IPS DF 6.9 (cell line): ENCODE results near the gene WFIKKN1.

Experiments used
- DNase-seq: peaks from one replicate; pipeline ENCODE4 v3.0.0-alpha.2; 2013; ENCODE audit warnings: low read depth, low spot score
- H3K27ac ChIP-seq: one replicate; pipeline ENCODE4 v1.5.1; 2013; ENCODE audit warnings: low read length, control low read depth
- H3K27me3 ChIP-seq: 2 replicates; pipeline ENCODE4 v1.6.1; 2013; ENCODE audit warnings: mild to moderate bottlenecking, low read length; ENCODE audit not compliant: control insufficient read depth, insufficient read depth
- H3K36me3 ChIP-seq: 2 replicates; pipeline ENCODE4 v1.6.1; 2013; ENCODE audit warnings: low read length; ENCODE audit not compliant: control insufficient read depth, insufficient read depth
- H3K4me1 ChIP-seq: 2 replicates; pipeline ENCODE4 v1.6.1; 2013; ENCODE audit warnings: low read length; ENCODE audit not compliant: control insufficient read depth, insufficient read depth
- H3K4me3 ChIP-seq: 2 replicates; pipeline ENCODE4 v1.5.1; 2013; ENCODE audit warnings: mild to moderate bottlenecking, low read length
- H3K9me3 ChIP-seq: 2 replicates; pipeline ENCODE4 v1.6.1; 2013; ENCODE audit warnings: low read length, inconsistent platforms; ENCODE audit not compliant: control insufficient read depth, insufficient read depth
- WGBS: extraction: QIAGEN DNeasy Blood & Tissue Kit; methylation state at CpG from one replicate; pipeline ENCODE4 v1.1.7; 2013; ENCODE audit warnings: mixed read lengths, missing lambda C conversion rate; ENCODE audit not compliant: insufficient read length, insufficient coverage; 5-methylcytosine and 5-hydroxymethylcytosine counted together

Gene WFIKKN1

DNA sequence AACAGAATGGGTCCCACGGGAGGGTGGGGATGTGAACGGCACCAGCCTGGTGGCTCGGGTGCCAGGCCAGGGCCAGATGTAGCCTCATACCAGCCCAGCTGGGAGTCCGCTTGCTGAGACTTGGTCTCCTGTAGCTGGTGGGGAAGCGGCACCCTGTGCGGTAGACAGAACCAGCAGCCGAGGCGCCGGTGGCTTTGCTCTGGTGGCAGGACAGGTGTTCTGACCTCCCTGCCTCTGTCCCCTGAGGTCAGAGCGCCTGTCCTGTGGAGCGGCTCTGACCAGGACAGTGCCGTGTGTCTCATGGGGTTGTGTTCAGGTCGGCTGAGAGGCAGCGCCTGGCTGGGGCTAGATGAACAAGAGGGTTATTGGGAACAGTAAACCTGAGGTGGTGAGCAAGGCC lies 20.8 kb upstream of the WFIKKN1 start:
- no CpG with 5 or more reads among the region's 14 CpGs for WGBS
- no peak overlapping the region for H3K27ac ChIP-seq
- H3K27me3 ChIP-seq: no peaks in the 10 kb centered on the region
- no peak overlapping the region for H3K4me3 ChIP-seq
- H3K4me1 ChIP-seq: no peaks in the 10 kb centered on the region
- H3K36me3 ChIP-seq: peaks cover 2% of the 10 kb centered on the region; the same call in 1 of the 2 replicates
- DNase-seq: no peak
- H3K9me3 ChIP-seq: no peaks in the 10 kb centered on the region

DNA sequence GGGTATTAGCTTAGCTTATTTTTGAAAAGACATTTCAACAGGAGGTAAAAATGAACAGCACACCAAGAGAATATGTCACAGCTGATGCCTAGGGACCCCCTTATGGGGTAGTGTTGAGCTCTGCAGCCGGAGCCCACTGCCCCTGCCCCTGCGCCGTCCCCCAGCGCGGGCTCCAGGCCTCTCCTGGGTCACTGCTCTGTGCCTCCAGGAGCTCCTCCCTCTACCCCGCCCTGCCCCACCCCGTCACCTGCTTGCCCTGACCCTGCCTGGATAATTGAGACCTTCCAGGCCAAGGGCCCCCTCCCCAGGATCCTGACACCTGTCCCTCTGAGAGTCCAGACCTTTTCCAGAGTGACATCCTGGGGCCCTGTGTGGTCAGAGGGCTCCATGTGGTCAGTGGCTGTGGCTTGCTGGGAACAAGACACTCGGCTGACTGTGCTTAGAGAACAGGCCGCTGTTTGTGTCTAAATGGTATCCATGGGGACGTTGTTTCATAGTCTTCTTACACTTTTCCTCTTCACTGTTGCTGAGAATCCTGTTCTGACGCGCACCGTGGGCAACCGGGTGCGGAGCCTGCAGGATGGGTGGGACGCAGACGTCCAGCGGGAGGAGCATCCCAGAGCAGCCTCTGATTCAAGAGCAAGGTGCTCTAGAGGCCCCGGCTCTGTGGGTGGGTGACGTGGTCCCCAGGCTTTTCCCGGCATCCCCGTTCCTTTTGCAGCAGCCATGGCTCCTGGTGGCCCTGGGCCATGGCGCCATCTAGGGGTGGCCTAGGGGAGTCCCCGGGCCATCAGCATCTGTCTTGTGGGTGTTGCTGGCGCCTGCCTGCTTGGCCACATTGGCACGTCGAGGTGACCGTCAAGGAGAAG lies 20.0 kb upstream of the WFIKKN1 start:
- no peak overlapping the region for H3K27ac ChIP-seq
- H3K9me3 ChIP-seq: no peaks in the 10 kb centered on the region
- DNase-seq: no peak
- H3K36me3 ChIP-seq: peaks cover 2% of the 10 kb centered on the region; the same call in 1 of the 2 replicates
- no peaks in the 10 kb centered on the region for H3K27me3 ChIP-seq
- no CpG with 5 or more reads among the region's 28 CpGs for WGBS
- no peaks in the 10 kb centered on the region for H3K4me1 ChIP-seq
- H3K4me3 ChIP-seq: no peak overlapping the region

DNA sequence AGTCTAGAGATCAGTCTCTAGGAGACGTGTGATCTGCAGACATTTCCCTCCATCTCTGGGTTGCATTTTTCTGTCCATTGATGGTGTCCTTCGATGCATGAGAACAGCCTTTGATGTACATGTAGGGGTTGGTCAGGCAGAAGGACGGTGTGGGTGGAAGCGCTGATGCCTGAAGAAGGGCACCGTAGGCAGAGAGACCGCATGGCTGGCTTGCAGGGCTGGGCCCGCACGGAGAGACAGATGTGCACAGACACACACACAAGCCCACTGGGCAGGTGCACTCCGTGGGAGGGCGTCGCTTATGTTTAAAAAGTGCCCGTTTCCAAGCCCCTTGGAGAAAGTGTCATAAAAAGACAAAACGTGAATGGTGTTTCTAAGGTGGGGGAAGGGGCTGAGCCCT lies 15.7 kb upstream of the WFIKKN1 start:
- Histone ChIP-seq H3K4me1 (no peaks in the 10 kb centered on the region), H3K36me3 (peaks cover 2% of the 10 kb centered on the region; the same call in 1 of the 2 replicates), H3K9me3 (no peaks in the 10 kb centered on the region), H3K27ac (no peak overlapping the region), H3K27me3 (no peaks in the 10 kb centered on the region), H3K4me3 (no peak overlapping the region)
- DNase-seq: no peak
- WGBS: no CpG with 5 or more reads among the region's 13 CpGs

DNA sequence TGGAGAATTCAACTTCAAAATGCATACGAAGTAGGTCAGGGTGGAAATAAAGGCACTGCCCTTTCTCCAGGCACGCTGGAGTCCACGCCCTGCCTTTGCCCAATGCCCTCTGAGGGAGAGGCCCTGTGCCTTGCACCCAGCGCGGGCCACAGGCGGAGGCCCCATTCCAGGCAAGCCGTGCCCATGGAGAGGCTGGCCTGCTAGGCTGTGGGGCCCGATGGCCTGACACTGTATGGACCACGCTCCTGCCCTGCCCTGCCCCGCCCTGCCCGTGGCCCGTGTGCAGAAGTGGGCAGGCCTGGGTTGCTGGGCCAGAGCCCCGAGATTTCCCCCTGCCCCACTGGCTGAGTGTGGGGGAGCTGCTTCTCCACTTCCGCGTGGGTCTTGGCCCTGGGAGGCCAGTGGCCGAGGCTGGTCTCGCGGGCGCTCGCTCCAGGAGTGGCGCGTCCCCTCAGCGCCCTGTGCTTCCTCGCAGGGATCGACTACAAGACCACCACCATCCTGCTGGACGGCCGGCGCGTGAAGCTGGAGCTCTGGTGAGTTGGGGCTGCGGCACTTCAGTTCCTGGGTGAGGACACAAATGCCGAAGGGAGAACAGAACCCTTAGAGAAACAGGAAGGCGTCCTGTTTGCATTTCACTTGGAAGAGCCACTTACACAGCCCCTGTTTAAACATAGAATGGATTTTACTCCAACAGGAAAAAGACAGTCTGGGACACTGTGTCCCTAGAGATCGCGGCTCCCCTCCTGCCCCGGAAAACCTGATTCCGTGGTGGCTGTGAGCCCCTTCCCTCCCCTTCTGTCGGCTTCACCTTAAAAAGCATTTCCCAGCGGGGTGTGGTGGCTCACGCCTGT lies 13.8 kb upstream of the WFIKKN1 start:
- no peaks in the 10 kb centered on the region for H3K9me3 ChIP-seq
- no CpG with 5 or more reads among the region's 39 CpGs for WGBS
- H3K4me3 ChIP-seq: no peak overlapping the region
- H3K27ac ChIP-seq: no peak overlapping the region
- H3K4me1 ChIP-seq: no peaks in the 10 kb centered on the region
- peaks cover 2% of the 10 kb centered on the region; the same call in 1 of the 2 replicates for H3K36me3 ChIP-seq
- H3K27me3 ChIP-seq: no peaks in the 10 kb centered on the region
- DNase-seq: no peak

DNA sequence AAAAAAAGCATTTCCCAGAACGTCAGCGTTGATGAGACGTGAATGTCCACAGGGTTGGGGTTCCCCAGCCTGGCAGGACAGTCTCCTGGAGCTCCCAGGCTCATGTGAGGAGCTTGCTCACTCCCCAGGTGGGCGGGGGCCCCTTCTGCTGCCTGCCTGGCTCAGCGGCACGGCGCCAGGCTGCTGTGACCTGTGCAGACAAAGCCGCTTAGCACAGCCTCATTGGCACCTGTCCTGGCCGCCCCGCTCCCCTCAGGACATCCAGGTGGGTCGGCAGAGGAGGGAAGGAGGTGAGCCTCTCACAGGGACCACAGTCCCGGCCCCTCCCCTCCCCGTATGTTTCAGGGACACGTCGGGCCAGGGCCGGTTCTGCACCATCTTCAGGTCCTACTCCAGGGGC lies 12.9 kb upstream of the WFIKKN1 start:
- H3K27ac ChIP-seq: no peak overlapping the region
- no peaks in the 10 kb centered on the region for H3K9me3 ChIP-seq
- no peaks in the 10 kb centered on the region for H3K4me1 ChIP-seq
- no peak for DNase-seq
- no CpG with 5 or more reads among the region's 16 CpGs for WGBS
- H3K4me3 ChIP-seq: no peak overlapping the region
- no peaks in the 10 kb centered on the region for H3K27me3 ChIP-seq
- H3K36me3 ChIP-seq: peaks cover 2% of the 10 kb centered on the region; the same call in 1 of the 2 replicates

DNA sequence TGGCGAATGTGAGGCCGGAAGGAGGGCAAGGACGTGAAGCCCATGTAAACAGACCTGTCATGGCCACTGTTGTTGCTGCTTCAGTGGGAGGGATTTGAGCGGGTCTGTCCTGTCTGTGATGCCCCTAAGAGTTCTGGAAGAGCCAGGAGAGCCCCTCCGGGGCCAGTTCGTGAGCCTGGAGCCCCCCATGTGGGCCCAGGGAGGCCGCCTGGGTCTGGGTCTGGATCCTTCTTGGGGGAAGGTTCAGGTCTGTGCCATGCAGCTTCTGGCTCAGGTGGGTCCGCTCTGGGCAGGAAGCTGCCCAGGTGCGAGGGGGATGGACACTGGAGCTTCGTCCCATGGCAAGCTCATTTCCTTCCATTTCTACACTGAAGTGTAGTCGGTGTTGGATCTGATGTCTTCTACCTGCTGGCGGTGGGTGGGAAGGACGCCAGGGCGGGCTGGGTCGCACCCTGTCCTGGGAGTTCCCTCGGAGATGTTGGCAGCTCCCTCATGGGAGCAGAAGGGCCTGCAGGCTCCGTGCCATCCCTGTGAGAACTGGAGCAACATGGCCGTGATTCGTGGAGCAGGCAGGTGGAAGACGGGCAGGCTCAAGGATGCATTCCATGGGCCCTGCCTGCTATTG lies 11.2 kb upstream of the WFIKKN1 start:
- no peaks in the 10 kb centered on the region for H3K27me3 ChIP-seq
- H3K4me3 ChIP-seq: no peak overlapping the region
- H3K4me1 ChIP-seq: no peaks in the 10 kb centered on the region
- WGBS: no CpG with 5 or more reads among the region's 20 CpGs
- H3K36me3 ChIP-seq: 0 out of 2 replicates have a peak, but pooled peaks cover 1% of the 10 kb centered on the region
- no peak for DNase-seq
- no peaks in the 10 kb centered on the region for H3K9me3 ChIP-seq
- H3K27ac ChIP-seq: no peak overlapping the region

DNA sequence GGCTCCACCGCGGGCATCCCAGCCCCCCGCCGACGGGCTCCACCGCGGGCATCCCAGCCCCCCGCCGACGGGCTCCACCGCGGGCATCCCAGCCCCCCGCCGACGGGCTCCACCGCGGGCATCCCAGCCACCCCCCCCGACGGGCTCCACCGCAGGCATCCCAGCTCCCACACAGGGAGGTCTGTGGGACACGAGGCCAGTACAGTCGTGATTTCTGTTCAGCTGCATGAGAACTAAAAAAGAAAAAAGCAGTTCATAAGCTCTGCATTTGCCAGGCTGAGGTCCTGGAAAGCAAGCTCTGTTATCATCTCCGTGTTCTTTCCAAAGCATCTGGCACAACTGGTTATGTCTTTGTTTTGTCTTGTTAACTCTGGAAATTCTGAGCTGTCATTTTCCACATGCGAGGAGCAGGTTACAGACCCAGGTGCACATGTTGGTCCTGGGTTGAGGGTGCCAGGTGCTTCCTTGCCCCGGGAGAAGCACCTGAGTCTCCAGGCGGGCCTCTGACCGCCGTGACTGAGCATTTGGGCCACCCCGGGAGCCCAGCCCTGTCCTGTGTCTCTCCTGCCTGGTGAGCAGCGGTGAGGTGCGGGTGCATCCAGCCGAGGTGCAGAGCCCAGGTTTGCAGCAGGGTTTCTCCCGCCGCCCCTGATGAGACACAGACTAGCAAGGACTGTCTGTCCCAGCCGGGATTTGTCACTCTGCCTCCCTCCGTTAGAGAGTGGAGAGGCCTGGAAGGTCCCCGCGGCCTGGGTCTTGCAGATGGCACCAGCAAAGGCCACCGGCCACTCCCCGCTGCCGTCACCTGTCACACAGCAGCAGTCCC lies 9.9 kb upstream of the WFIKKN1 start:
- no peaks in the 10 kb centered on the region for H3K9me3 ChIP-seq
- H3K4me3 ChIP-seq: no peak overlapping the region
- no CpG with 5 or more reads among the region's 41 CpGs for WGBS
- no peaks in the 10 kb centered on the region for H3K4me1 ChIP-seq
- DNase-seq: no peak
- H3K27ac ChIP-seq: no peak overlapping the region
- no peaks in the 10 kb centered on the region for H3K27me3 ChIP-seq
- no peaks in the 10 kb centered on the region for H3K36me3 ChIP-seq

DNA sequence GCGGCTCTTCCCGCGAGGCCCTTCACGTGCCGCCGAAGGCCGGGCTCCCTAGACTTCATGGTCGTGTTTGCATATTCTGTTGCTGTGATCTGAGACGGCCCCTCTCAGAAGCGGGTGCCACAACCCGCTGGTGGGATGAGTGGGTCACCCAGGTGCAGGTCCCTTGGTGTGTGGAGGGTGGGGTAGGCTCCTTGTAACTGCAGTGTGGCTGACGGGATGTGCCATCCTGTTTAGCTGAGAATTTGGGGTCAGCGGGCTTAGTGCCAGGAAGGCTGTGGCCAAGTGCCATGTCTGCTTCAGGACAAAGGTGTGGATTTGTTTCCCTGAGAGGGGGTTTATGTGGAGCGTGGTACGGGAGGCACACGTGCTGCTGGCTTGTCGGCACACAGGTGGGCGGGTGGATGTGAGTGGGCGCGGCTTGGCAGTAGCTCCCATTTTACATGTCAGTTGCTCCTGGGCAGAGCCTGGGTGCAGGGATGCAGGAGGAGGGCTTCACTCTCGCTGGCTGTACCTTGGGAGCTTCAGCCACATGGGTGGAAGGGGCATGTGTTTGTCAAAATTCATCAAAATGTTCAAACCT lies 9.2 kb upstream of the WFIKKN1 start:
- WGBS: no CpG with 5 or more reads among the region's 21 CpGs
- H3K4me3 ChIP-seq: no peak overlapping the region
- no peaks in the 10 kb centered on the region for H3K9me3 ChIP-seq
- H3K4me1 ChIP-seq: no peaks in the 10 kb centered on the region
- H3K27ac ChIP-seq: no peak overlapping the region
- no peaks in the 10 kb centered on the region for H3K27me3 ChIP-seq
- DNase-seq: no peak
- H3K36me3 ChIP-seq: no peaks in the 10 kb centered on the region

DNA sequence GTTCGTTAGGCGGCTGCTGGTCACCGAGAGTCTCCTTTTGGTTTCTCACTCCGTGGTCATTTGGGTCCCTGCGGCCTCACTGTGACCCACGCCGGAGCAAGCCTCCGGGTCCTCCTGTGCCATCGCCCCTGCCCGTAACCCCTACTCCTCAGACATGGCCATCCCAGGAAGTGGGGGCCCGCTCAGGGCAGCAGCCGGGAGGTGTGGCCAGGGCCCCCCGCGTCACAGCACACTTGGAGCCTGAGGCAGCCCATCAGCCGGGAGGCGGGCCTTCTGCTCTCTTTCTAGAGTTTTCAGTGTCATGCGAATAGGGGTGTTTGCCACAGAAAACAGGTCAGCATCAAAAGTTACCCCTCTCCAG lies 7.9 kb upstream of the WFIKKN1 start:
- Histone ChIP-seq H3K36me3 (no peaks in the 10 kb centered on the region), H3K9me3 (no peaks in the 10 kb centered on the region), H3K27ac (no peak overlapping the region), H3K27me3 (no peaks in the 10 kb centered on the region), H3K4me1 (peaks cover 3% of the 10 kb centered on the region; the same call in 1 of the 2 replicates), H3K4me3 (no peak overlapping the region)
- WGBS: no CpG with 5 or more reads among the region's 17 CpGs
- no peak for DNase-seq
